GM23338 (cell line): ENCODE measurements around the gene MAPK8IP2.

ENCODE experiments used
- JUNB ChIP-seq: IDR thresholded peaks from one replicate; pipeline ENCODE4 v1.6.1; 2016; ENCODE audit warnings: antibody characterized with exemption; ENCODE audit not compliant: unreplicated experiment
- POLR2AphosphoS5 ChIP-seq: IDR thresholded peaks from 2 replicates; pipeline ENCODE4 v1.6.1; 2016; ENCODE audit warnings: antibody characterized with exemption, low read depth
- TF ChIP-seq, protein P1 (sequence below), 2 experiments: fragments of 200-600 bp in 1 of 2; sonication (generic) in 1 of 2; conservative IDR thresholded peaks; 2 replicates each; pipeline versions ENCODE4 v1.5.1 to v1.6.1; 2016 to 2017; ENCODE audit warnings: antibody characterized with exemption in 2 of 2, low read depth in 2 of 2, mild to moderate bottlenecking in 2 of 2, moderate library complexity in 1 of 2
- TF ChIP-seq, protein P2 (sequence below): IDR thresholded peaks from one replicate; pipeline ENCODE4 v1.6.1; 2018; ENCODE audit warnings: antibody characterized with exemption; ENCODE audit not compliant: unreplicated experiment

DNA sequence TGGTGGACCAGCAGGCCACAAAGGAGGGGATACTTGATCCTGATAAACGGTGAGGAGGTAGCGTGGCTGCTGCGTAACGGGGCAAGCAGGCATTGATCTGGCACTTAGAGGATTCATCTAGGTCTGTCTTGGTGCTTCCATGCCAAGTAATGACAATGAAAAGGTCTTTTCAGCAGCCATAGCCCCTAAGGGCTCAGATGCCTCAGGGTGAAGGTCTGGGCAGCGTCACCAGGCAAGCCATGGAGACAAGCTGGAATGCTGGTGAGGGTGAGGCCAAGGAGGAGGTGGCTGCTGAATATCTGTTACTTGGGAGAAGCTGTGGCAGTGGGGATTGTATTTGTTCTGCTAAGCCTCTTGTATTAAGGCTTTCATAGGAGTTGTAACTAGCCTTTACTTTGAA, 13.2 kb upstream of the MAPK8IP2 start:
- TF ChIP-seq, protein P1, sequence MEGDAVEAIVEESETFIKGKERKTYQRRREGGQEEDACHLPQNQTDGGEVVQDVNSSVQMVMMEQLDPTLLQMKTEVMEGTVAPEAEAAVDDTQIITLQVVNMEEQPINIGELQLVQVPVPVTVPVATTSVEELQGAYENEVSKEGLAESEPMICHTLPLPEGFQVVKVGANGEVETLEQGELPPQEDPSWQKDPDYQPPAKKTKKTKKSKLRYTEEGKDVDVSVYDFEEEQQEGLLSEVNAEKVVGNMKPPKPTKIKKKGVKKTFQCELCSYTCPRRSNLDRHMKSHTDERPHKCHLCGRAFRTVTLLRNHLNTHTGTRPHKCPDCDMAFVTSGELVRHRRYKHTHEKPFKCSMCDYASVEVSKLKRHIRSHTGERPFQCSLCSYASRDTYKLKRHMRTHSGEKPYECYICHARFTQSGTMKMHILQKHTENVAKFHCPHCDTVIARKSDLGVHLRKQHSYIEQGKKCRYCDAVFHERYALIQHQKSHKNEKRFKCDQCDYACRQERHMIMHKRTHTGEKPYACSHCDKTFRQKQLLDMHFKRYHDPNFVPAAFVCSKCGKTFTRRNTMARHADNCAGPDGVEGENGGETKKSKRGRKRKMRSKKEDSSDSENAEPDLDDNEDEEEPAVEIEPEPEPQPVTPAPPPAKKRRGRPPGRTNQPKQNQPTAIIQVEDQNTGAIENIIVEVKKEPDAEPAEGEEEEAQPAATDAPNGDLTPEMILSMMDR (conservative IDR thresholded peaks at IDR 0.05; ENCODE audit: low read depth in 2 of 2) = no peak
- TF ChIP-seq POLR2AphosphoS5 = no peak
- TF ChIP-seq, protein P2, sequence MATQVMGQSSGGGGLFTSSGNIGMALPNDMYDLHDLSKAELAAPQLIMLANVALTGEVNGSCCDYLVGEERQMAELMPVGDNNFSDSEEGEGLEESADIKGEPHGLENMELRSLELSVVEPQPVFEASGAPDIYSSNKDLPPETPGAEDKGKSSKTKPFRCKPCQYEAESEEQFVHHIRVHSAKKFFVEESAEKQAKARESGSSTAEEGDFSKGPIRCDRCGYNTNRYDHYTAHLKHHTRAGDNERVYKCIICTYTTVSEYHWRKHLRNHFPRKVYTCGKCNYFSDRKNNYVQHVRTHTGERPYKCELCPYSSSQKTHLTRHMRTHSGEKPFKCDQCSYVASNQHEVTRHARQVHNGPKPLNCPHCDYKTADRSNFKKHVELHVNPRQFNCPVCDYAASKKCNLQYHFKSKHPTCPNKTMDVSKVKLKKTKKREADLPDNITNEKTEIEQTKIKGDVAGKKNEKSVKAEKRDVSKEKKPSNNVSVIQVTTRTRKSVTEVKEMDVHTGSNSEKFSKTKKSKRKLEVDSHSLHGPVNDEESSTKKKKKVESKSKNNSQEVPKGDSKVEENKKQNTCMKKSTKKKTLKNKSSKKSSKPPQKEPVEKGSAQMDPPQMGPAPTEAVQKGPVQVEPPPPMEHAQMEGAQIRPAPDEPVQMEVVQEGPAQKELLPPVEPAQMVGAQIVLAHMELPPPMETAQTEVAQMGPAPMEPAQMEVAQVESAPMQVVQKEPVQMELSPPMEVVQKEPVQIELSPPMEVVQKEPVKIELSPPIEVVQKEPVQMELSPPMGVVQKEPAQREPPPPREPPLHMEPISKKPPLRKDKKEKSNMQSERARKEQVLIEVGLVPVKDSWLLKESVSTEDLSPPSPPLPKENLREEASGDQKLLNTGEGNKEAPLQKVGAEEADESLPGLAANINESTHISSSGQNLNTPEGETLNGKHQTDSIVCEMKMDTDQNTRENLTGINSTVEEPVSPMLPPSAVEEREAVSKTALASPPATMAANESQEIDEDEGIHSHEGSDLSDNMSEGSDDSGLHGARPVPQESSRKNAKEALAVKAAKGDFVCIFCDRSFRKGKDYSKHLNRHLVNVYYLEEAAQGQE = no peak
- no peak for TF ChIP-seq JUNB
